AG09309 (cell line): Measurements from ENCODE around the gene VIPR2.

Experiments
- DNase-seq: peaks from one replicate; pipeline ENCODE4 v3.0.0-alpha.2; 2010; ENCODE audit warnings: low read depth
- H3K4me3 ChIP-seq: 2 replicates; pipeline ENCODE4 v1.5.1; 2011; ENCODE audit warnings: mild to moderate bottlenecking, low read depth, low read length, moderate library complexity; ENCODE audit not compliant: control insufficient read depth
- TF ChIP-seq, protein P1 (sequence below): IDR thresholded peaks from 2 replicates; pipeline ENCODE4 v1.5.1; 2011; ENCODE audit warnings: mild to moderate bottlenecking, low read depth, low read length, inconsistent platforms; ENCODE audit not compliant: insufficient read depth, control insufficient read depth; ENCODE audit errors: missing control alignments

The VIPR2 gene

DNA sequence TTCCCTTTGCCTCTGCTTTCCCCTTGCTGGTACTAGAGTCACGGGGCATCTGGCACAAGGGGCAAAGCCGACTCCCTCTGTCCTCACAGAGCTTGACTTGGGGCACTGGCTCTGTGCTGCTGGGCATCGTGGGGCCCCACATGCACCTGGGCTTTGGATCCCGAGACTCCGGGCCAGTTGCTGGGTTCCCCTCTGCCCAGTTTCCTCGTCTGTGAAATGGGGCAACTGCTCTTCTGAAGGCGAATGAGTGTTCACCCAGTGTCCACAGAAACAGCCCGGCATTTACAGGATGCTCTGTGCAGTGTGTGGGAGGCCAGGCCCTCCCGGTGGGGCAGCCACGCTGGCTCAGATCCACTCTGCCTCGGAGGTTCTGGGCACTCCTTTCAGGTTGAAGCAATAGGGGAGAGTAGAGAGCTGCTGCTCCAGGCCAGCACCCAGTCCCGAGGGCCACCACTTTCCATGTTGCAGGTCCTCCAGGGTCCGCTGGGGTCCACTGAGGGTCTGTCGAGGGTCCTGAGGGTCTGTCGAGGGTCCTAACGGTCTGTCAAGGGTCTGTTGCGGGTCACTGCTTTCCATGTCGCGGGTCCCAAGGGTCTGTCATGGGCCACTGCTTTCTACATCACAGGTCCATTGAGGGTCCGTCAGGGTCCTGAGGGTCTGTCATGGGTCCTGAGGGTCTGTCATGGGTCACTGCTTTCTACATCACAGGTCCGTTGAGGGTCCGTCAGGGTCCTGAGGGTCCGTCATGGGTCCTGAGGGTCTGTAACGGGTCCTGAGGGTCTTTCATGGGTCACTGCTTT is 103.6 kb downstream of the VIPR2 start:
- no peak overlapping the region for H3K4me3 ChIP-seq
- TF ChIP-seq, protein P1, sequence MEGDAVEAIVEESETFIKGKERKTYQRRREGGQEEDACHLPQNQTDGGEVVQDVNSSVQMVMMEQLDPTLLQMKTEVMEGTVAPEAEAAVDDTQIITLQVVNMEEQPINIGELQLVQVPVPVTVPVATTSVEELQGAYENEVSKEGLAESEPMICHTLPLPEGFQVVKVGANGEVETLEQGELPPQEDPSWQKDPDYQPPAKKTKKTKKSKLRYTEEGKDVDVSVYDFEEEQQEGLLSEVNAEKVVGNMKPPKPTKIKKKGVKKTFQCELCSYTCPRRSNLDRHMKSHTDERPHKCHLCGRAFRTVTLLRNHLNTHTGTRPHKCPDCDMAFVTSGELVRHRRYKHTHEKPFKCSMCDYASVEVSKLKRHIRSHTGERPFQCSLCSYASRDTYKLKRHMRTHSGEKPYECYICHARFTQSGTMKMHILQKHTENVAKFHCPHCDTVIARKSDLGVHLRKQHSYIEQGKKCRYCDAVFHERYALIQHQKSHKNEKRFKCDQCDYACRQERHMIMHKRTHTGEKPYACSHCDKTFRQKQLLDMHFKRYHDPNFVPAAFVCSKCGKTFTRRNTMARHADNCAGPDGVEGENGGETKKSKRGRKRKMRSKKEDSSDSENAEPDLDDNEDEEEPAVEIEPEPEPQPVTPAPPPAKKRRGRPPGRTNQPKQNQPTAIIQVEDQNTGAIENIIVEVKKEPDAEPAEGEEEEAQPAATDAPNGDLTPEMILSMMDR, result no peak
- DNase-seq, result no peak

GRCh38 chr7:159040146-159040545 is 104.5 kb downstream of the VIPR2 start:
- no peak overlapping the region for H3K4me3 ChIP-seq
- no peak for DNase-seq
- TF ChIP-seq, protein P1, result no peak

DNA sequence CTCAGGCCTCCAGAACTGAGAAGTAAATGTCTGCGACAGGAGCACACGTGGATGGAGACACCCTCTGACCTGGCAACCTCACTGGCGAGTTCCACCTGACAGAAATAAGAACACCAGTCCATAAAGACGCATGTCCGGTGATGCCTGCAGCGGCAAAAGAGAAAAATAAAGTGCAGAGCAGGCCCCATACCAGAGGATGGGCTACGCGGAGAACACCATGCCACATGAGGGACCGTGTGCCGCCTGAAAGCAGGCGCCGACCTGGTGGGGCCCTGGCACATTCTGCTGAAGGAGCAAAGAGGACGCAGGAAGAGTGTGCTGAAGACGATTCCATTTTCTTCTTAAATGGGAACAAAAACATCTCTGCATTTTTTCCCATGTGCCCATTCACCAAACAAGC is 105.0 kb downstream of the VIPR2 start:
- H3K4me3 ChIP-seq, result no peak overlapping the region
- TF ChIP-seq, protein P1, result no peak
- no peak for DNase-seq

GRCh38 chr7:159038066-159038465 is 106.6 kb downstream of the VIPR2 start:
- no peak for DNase-seq
- no peak overlapping the region for H3K4me3 ChIP-seq
- TF ChIP-seq, protein P1, result no peak

DNA sequence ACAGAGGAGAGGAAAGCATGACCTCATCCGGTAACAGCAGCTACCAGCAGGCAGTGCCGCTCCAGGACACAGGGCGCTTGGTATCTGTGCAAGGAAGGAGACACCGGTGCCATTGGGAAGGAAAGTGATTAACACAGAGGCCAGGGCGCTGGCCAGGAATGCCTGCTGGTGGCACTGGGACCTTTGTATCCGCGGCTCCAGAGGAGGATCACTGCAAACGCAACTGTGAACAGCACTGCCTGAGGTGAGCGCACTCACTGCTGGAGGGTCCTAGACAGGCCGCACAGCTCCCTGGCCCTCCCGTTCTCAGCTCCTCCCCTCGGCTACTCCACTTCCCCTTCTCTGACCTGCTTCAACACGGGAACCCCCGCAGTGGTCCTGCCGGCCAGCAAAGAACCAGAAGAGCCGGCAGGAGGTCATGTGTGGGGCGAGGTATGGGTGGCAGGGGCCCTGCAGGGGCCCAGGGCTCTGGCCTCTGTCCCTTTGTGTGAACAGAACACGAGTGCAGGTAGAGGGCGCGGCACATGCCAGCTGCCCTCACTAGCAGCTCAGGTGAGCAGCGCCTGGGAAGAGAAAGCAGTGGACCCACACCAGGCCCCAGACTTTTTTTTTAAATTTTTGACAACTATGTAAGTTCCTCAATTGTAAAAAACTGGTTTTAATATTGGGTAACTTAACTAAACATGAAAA is 107.6 kb downstream of the VIPR2 start:
- H3K4me3 ChIP-seq, result no peak overlapping the region
- DNase-seq, result no peak
- TF ChIP-seq, protein P1, result no peak

DNA sequence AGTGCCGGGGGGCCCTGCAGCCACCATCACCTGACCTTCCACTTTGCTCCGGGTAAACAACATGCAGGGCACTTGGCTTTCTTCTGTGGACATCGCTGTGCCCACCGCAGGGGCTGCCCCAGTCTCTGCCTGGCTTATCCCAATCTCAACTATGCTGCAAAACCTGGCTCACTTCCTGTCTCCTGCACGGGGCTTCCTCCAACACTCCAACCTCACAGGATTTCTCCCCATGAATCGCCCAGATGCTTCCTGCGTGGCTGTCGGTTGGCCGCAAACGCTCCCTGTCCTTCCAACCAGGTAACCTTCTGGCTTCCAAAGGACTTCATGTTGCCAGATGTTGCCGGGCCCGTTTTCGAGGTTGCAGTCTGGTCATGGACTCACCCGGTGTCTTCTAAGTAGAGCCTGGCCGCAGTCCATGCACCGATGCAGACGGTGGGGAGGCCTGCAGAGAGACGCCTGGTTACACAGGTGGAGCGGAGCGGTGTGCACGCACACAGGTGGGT is 109.0 kb downstream of the VIPR2 start:
- DNase-seq, result no peak

More for the DNA sequence above, 109.0 kb downstream of the VIPR2 start:
- no peak overlapping the region for H3K4me3 ChIP-seq
- TF ChIP-seq, protein P1, result no peak
